ENCODE results near the gene TRMT61A.

TRMT61A gene

GRCh38 chr14:103535081-103535890 is 6.3 kb downstream of the TRMT61A start:
- DNase-seq (ENCODE audit: low read depth): no peak

- DNase-seq (ENCODE audit: low read depth): no peak
Observed at GRCh38 chr14:103535891-103536565, 7.0 kb downstream of the TRMT61A start.

GRCh38 chr14:103536693-103537092 is 7.7 kb downstream of the TRMT61A start:
- no peak for DNase-seq (ENCODE audit: low read depth)

- DNase-seq (ENCODE audit: low read depth): no peak
Observed at GRCh38 chr14:103537175-103537990, 8.4 kb downstream of the TRMT61A start.

- no peak for DNase-seq (ENCODE audit: low read depth)
Observed at GRCh38 chr14:103538291-103539055, 9.5 kb downstream of the TRMT61A start.

- no peak for DNase-seq (ENCODE audit: low read depth)
Observed at GRCh38 chr14:103539056-103539825, 10.2 kb downstream of the TRMT61A start.

- no peak for DNase-seq (ENCODE audit: low read depth)
Observed at GRCh38 chr14:103540821-103541708, 12.1 kb downstream of the TRMT61A start.

- DNase-seq (ENCODE audit: low read depth): no peak
Observed at GRCh38 chr14:103541709-103542604, 13.0 kb downstream of the TRMT61A start.

GRCh38 chr14:103542605-103543088 is 13.7 kb downstream of the TRMT61A start:
- no peak for DNase-seq (ENCODE audit: low read depth)

GRCh38 chr14:103543140-103543539 is 14.1 kb downstream of the TRMT61A start:
- DNase-seq (ENCODE audit: low read depth): no peak

- DNase-seq (ENCODE audit: low read depth): no peak
Observed at GRCh38 chr14:103543721-103544387, 14.9 kb downstream of the TRMT61A start.

- no peak for DNase-seq (ENCODE audit: low read depth)
Observed at GRCh38 chr14:103544388-103545218, 15.6 kb downstream of the TRMT61A start.

GRCh38 chr14:103545219-103545914 is 16.4 kb downstream of the TRMT61A start:
- DNase-seq (ENCODE audit: low read depth): no peak

GRCh38 chr14:103545915-103546651 is 17.1 kb downstream of the TRMT61A start:
- DNase-seq (ENCODE audit: low read depth): no peak

- DNase-seq (ENCODE audit: low read depth): no peak
Observed at GRCh38 chr14:103546652-103547454, 17.9 kb downstream of the TRMT61A start.
